OCI-M1 (cell line): ENCODE results near the gene CPTP.
A peak's percentile ranks its signal among the peaks of the same experiment; 100 is the strongest.
"Not testable (repeated sequence)": the region's sequence is repeated elsewhere in the genome, so short reads cannot be mapped to it uniquely, and the experiment has no call there.

ENCODE experiments used
- DNase-seq: peaks from one replicate; lab custom pipeline; 2025; lab: John Stamatoyannopoulos, UW

Gene CPTP

GRCh38 chr1:1365875-1366698 lies 41.5 kb downstream of the CPTP start:
- DNase-seq: no peak

- no peak for DNase-seq
Observed at GRCh38 chr1:1366699-1367066, 42.1 kb downstream of the CPTP start.

GRCh38 chr1:1367315-1367714 lies 42.7 kb downstream of the CPTP start:
- no peak for DNase-seq

GRCh38 chr1:1370094-1370493 lies 45.5 kb downstream of the CPTP start:
- not testable (repeated sequence) for DNase-seq

GRCh38 chr1:1370771-1371300 lies 46.2 kb downstream of the CPTP start:
- DNase-seq: no peak

GRCh38 chr1:1371364-1371745 lies 46.8 kb downstream of the CPTP start:
- DNase-seq: peak; percentile 73

- peak; percentile 80 for DNase-seq
Observed at GRCh38 chr1:1371746-1372711, 47.4 kb downstream of the CPTP start.

- DNase-seq: no peak
Observed at GRCh38 chr1:1373051-1373814, 48.6 kb downstream of the CPTP start.

GRCh38 chr1:1373815-1374588 lies 49.4 kb downstream of the CPTP start:
- DNase-seq: no peak

- DNase-seq: no peak
Observed at GRCh38 chr1:1374589-1374928, 50.0 kb downstream of the CPTP start.

- peak; percentile 99 for DNase-seq
Observed at GRCh38 chr1:1374929-1375662, 50.5 kb downstream of the CPTP start, which contains the start of gene AURKAIP1. Gene AURKAIP1 (minus strand): TSS chr1:1375207. CDS start chr1:1374756, 451 bp downstream.

GRCh38 chr1:1376551-1377226 lies 52.1 kb downstream of the CPTP start:
- DNase-seq: no peak

GRCh38 chr1:1377540-1378205 lies 53.1 kb downstream of the CPTP start:
- DNase-seq: no peak
